SU-DHL-6 (cell line): ENCODE measurements around the gene CNTN2.

Source experiments
- H2AFZ ChIP-seq: fragments of 200-600 bp; sonication (generic); 2 replicates; pipeline ENCODE4 v1.6.1; 2014; ENCODE audit warnings: low read depth, mild to moderate bottlenecking, moderate library complexity, mixed read lengths, antibody characterized with exemption, low read length; ENCODE audit not compliant: severe bottlenecking
- H3F3A ChIP-seq: fragments of 200-600 bp; shearing (Covaris generic); 2 replicates; pipeline ENCODE4 v1.6.0; 2016; ENCODE audit warnings: antibody characterized with exemption, mild to moderate bottlenecking; ENCODE audit not compliant: insufficient read depth
- H3K27ac ChIP-seq: fragments of 200-600 bp; sonication (generic); 2 replicates; pipeline ENCODE4 v1.5.1; 2016; ENCODE audit warnings: low read depth, mild to moderate bottlenecking, low read length, moderate library complexity, mixed read lengths
- H3K27me3 ChIP-seq: fragments of 200-600 bp; sonication (generic), shearing (Covaris generic); 2 replicates; pipeline ENCODE4 v1.6.0; 2014; ENCODE audit warnings: mild to moderate bottlenecking, low read length
- H3K36me3 ChIP-seq: fragments of 200-600 bp; sonication (generic); 2 replicates; pipeline ENCODE4 v1.6.1; 2014; ENCODE audit warnings: mild to moderate bottlenecking, low read length, mixed read lengths
- H3K4me2 ChIP-seq: fragments of 300-600, 200-600 bp; shearing (Covaris generic), sonication (generic); 2 replicates; pipeline ENCODE4 v1.6.0; 2014; ENCODE audit warnings: low read length, low read depth, mild to moderate bottlenecking; ENCODE audit not compliant: poor library complexity, severe bottlenecking
- H3K4me3 ChIP-seq: fragments of 200-600 bp; sonication (generic); 2 replicates; pipeline ENCODE4 v1.5.1; 2014; ENCODE audit warnings: antibody characterized with exemption, low read length, mild to moderate bottlenecking, mixed read lengths; ENCODE audit not compliant: insufficient read depth, poor library complexity, severe bottlenecking
- H3K79me2 ChIP-seq: fragments of 200-600 bp; sonication (generic); 2 replicates; pipeline ENCODE4 v1.6.1; 2014; ENCODE audit warnings: mild to moderate bottlenecking, low read length, moderate library complexity; ENCODE audit not compliant: insufficient read depth
- H3K9ac ChIP-seq: fragments of 200-600 bp; sonication (generic); 2 replicates; pipeline ENCODE4 v1.7.0; 2014; ENCODE audit warnings: mild to moderate bottlenecking, low read length
- H3K9me2 ChIP-seq: fragments of 200-600 bp; sonication (generic); replicated peaks from 2 replicates; pipeline ENCODE4 v1.6.1; 2014; ENCODE audit warnings: low read length; ENCODE audit not compliant: insufficient read depth
- H3K9me3 ChIP-seq: fragments of 200-600 bp; sonication (generic); 2 replicates; pipeline ENCODE4 v1.6.1; 2014; ENCODE audit warnings: low read length, mixed read lengths; ENCODE audit not compliant: insufficient read depth
- H4K20me1 ChIP-seq: fragments of 200-600 bp; sonication (generic); 2 replicates; pipeline ENCODE4 v1.6.1; 2014; ENCODE audit warnings: low read depth, mild to moderate bottlenecking, antibody characterized with exemption, low read length, moderate library complexity, mixed read lengths
- EZH2phosphoT487 ChIP-seq: fragments of 200-600 bp; sonication (generic), shearing (Covaris generic); conservative IDR thresholded peaks from 2 replicates; pipeline ENCODE4 v1.6.1; 2018; ENCODE audit warnings: mild to moderate bottlenecking, antibody characterized with exemption, low read length, moderate library complexity, mixed read lengths
- TF ChIP-seq, protein P1 (sequence below): fragments of 200-600 bp; sonication (generic); IDR thresholded peaks from one replicate; pipeline ENCODE4 v1.5.1; 2017; ENCODE audit warnings: antibody characterized with exemption, mild to moderate bottlenecking, low read length, moderate library complexity; ENCODE audit not compliant: insufficient read depth, poor library complexity, severe bottlenecking

CNTN2 gene

DNA sequence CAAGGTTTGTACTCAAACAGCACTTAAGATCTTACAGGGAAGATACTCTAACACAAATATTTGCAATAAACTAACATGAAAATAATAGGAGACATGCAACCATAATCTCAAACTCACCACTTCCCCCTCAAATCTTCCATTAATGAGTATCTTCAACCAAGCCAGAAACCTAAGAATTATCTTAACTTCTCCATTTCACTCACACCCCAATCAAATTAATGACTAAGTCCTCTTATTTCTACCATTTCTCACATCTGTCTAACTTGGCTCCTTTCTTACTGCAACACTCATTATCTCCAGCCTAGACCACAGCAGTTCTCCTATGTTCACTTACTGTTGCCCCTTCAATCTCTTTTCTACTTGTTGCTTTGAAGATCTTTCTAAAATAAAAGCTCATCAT is 68.3 kb downstream of the CNTN2 start:
- TF ChIP-seq, protein P1, sequence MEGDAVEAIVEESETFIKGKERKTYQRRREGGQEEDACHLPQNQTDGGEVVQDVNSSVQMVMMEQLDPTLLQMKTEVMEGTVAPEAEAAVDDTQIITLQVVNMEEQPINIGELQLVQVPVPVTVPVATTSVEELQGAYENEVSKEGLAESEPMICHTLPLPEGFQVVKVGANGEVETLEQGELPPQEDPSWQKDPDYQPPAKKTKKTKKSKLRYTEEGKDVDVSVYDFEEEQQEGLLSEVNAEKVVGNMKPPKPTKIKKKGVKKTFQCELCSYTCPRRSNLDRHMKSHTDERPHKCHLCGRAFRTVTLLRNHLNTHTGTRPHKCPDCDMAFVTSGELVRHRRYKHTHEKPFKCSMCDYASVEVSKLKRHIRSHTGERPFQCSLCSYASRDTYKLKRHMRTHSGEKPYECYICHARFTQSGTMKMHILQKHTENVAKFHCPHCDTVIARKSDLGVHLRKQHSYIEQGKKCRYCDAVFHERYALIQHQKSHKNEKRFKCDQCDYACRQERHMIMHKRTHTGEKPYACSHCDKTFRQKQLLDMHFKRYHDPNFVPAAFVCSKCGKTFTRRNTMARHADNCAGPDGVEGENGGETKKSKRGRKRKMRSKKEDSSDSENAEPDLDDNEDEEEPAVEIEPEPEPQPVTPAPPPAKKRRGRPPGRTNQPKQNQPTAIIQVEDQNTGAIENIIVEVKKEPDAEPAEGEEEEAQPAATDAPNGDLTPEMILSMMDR: no peak
- TF ChIP-seq EZH2phosphoT487: no peak
- Histone ChIP-seq H4K20me1 (no peaks in the 10 kb centered on the region), H2AFZ (no peak overlapping the region), H3F3A (no peaks in the 10 kb centered on the region), H3K4me3 (no peak overlapping the region), H3K9me3 (no peaks in the 10 kb centered on the region), H3K9ac (no peak overlapping the region), H3K9me2 (no peaks in the 10 kb centered on the region), H3K4me2 (no peak overlapping the region), H3K27me3 (no peaks in the 10 kb centered on the region), H3K27ac (no peak overlapping the region), H3K79me2 (peaks cover 7% of the 10 kb centered on the region; the same call in 1 of the 2 replicates), H3K36me3 (peaks cover 20% of the 10 kb centered on the region; the same call in 1 of the 2 replicates)

DNA sequence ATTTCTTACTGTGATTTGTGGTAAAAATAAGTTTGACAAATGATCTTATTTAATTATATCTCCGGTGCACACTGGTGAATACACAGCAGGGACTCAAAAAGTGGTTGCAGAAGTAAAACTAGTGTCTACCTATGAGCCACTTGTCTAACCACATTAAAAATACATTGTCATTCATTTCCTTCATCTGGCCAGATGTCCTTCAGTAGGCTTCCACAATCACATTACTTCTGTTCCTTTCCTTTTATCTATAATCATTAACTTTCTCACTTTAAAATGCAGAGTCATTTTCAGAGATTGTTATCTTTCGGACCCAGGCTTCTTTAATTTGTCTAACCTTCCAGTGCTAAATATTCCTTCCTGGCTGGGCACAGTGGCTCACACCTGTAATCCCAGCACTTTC is 75.7 kb downstream of the CNTN2 start:
- no peak overlapping the region for H3K27ac ChIP-seq
- no peaks in the 10 kb centered on the region for H4K20me1 ChIP-seq
- no peak overlapping the region for H3K4me2 ChIP-seq
- no peaks in the 10 kb centered on the region for H3K27me3 ChIP-seq
- TF ChIP-seq, protein P1: no peak
- TF ChIP-seq EZH2phosphoT487: no peak
- H3K36me3 ChIP-seq: peaks cover 17% of the 10 kb centered on the region; the same call in 1 of the 2 replicates
- H3K9me3 ChIP-seq: no peaks in the 10 kb centered on the region
- H2AFZ ChIP-seq: no peak overlapping the region
- peaks cover 55% of the 10 kb centered on the region for H3K79me2 ChIP-seq
- H3K9me2 ChIP-seq: no peaks in the 10 kb centered on the region
- no peaks in the 10 kb centered on the region for H3F3A ChIP-seq
- no peak overlapping the region for H3K4me3 ChIP-seq
- H3K9ac ChIP-seq: no peak overlapping the region

DNA sequence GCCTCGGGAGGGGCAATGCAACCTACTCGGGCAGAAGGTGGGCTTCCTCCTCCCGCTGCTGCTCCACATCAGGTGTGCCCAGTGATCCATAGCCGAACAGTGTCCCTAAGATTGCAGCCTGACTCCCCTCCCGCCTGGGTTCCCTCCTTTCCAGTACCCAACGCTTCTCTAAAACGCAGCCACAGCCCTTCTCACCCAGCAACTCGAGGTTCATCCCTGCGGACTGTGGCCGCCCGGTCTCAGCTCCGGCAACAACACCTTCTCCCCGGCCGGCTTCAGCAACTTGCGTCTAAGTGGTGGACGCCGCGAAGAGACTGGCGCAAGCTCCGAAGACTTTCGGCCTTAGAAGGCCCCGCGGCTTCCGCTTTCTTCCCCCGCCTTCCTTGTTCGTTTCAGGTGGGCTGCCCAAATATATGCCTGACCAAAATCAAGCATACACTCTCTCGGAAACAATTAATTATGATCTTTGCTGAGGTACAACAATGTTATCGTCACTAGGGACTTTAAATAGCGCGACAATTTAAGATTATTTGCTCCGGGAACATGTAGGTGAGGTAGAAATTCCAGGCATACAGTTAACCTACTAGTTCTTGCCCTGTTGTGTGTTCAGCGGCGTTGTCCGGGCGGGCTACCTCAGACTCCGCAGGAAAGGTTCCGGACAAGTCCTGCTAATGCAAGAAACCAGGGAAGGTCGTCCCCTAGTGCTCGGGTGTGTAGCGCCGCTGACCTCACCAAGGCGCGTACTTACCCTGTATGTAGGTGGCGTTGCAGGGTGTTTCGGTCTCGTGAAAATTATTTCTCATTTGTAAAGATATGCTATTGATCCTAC is 78.9 kb downstream of the CNTN2 start, which contains the start of gene RBBP5:
TSS of gene RBBP5 (minus strand) at position 319 of the 829 bp plus-strand sequence. CDS start at position 214, 105 bp downstream.
- Histone ChIP-seq H3K27me3 (no peaks in the 10 kb centered on the region), H3K27ac (peak within 1 kb of the TSS; percentile 83), H4K20me1 (no peaks in the 10 kb centered on the region), H3K4me2 (peak within 1 kb of the TSS; percentile 80), H3K9me2 (no peaks in the 10 kb centered on the region), H3K79me2 (peaks cover 42% of the 10 kb centered on the region), H2AFZ (peak within 1 kb of the TSS; percentile 95), H3K9ac (peak within 1 kb of the TSS; percentile 84), H3K4me3 (peak within 1 kb of the TSS; percentile 97), H3F3A (0 out of 2 replicates have a peak, but pooled peaks cover 7% of the 10 kb centered on the region), H3K9me3 (no peaks in the 10 kb centered on the region), H3K36me3 (no peaks in the 10 kb centered on the region)
- no peak for TF ChIP-seq EZH2phosphoT487
- TF ChIP-seq, protein P1: peak; percentile 79
